ENCODE data around the gene PCDH17.

GRCh38 chr13:57633141-57633949 is 1.8 kb downstream of the PCDH17 start:
- TF ChIP-seq, protein P1, sequence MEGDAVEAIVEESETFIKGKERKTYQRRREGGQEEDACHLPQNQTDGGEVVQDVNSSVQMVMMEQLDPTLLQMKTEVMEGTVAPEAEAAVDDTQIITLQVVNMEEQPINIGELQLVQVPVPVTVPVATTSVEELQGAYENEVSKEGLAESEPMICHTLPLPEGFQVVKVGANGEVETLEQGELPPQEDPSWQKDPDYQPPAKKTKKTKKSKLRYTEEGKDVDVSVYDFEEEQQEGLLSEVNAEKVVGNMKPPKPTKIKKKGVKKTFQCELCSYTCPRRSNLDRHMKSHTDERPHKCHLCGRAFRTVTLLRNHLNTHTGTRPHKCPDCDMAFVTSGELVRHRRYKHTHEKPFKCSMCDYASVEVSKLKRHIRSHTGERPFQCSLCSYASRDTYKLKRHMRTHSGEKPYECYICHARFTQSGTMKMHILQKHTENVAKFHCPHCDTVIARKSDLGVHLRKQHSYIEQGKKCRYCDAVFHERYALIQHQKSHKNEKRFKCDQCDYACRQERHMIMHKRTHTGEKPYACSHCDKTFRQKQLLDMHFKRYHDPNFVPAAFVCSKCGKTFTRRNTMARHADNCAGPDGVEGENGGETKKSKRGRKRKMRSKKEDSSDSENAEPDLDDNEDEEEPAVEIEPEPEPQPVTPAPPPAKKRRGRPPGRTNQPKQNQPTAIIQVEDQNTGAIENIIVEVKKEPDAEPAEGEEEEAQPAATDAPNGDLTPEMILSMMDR (IDR thresholded peaks at IDR 0.05; ENCODE audit: low read length): no peak
- TF ChIP-seq EZH2 (IDR thresholded peaks at IDR 0.05; ENCODE audit: borderline replicate concordance, low read length): no peak

Measured in OCI-LY1 (cell line).